HCEC 1CT (cell line): ENCODE results near the gene SH2B2.

ENCODE experiments used
- DNase-seq: peaks from one replicate; pipeline ENCODE4 v3.0.0-alpha.2; 2017

Gene SH2B2

DNA sequence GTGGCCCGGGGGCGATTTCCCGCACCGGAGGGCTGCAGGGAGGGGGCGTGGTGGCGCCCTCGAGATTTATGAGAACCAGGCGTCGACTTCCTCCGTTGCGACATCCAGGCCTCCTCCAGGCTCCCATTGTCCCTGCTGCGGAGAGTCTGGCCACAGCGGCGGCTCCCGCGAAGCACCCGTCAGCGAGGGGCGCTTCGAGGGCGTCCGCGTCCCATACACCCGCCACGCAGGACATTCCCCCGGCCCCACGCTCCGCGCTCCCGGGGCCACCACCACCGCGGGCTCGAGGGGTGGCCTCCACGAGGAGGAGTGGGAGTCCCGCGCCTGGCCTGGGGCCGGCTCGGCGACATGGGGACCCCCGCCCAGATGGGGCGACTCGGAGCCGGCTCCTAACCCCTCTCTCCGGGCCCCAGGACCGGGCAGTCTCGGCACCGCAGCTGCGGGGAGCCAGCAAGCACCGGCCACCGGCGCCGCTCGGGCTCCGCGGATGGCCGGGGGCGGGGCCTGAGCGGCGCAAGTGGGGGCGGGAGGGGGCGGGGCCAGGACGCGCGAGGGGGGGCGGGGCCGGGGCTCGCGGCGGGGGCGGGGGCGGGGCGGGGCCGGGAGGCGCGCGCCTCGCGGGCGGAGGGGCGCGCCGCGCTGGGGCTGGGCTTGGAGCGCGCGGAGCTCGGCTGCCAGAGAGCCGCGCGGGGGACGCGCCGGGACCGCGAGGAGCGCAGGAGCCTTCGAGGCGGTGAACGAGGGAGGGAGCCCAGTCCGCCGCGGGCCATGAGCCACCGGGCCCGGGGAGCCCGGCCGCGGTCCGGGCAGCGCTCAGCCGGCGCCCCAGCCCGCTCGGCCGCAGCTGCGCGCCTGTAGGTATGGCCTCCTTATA lies at the start of gene SH2B2:
Gene SH2B2 (plus strand): TSS at position 632 of the 874 bp plus-strand sequence. CDS start 13,683 bp downstream, outside the sequence.
- peak; percentile 46 for DNase-seq

DNA sequence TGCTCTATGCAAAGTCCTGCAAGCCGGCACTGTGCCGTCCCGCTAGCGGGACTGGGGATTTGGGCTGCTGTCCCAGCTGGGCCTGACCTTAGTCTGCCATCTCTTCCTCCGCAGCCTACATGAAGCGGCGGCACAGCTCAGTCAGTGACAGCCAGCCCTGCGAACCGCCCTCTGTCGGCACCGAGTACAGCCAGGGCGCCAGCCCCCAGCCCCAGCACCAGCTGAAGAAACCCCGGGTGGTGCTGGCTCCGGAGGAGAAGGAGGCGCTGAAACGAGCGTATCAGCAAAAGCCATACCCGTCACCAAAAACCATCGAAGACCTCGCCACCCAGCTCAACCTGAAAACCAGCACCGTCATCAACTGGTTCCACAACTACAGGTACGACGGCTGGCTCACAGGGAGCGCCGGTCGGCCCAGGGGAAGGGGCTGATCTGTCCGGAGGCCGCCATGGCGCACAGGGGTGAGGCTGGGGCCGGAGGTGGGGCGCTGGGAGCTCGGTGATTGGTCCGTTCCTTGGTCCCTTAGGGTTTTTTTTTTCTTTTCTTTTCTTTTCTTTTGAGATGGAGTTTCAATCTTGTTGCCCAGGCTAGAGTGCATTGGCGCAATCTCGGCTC lies 47.4 kb upstream of the SH2B2 start:
- DNase-seq = no peak

DNA sequence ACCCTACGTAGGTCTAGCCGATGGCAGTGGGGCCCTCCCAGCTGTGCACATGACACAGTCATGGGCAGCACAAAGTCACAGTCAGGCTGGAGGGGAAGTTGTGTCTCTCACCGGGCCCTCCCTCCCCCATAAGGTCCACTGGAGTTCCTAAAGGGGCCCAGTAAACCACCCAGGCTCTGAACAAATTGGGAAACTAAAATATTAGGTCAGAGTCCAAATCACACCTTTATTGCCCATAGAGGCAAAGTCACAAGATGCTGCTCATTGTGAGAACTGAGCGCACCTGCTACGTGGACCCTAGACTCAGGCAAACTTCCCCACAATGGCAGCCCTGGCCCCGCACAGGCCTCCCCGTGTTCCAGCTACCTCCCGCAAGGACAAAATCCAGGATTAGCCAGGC lies 45.2 kb upstream of the SH2B2 start:
- DNase-seq = no peak

DNA sequence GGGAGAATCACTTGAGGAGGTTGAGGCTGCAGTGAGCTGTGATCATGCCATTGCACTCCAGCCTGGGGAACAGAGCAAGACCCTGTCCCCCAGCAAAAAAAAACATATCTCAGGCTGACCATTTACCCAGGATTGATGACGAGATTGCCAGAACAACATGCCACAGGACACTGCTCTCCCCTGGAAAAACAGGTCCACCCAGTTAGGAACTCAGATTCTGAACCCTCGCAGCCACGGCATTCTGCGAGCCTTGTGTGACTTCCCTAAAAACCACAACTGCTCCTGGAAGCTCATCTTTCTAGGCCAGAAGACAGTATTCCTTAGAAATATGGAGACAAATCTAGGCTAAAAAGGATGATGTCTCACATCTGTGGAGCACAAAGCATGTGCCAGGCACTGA lies 42.1 kb upstream of the SH2B2 start:
- DNase-seq = no peak

DNA sequence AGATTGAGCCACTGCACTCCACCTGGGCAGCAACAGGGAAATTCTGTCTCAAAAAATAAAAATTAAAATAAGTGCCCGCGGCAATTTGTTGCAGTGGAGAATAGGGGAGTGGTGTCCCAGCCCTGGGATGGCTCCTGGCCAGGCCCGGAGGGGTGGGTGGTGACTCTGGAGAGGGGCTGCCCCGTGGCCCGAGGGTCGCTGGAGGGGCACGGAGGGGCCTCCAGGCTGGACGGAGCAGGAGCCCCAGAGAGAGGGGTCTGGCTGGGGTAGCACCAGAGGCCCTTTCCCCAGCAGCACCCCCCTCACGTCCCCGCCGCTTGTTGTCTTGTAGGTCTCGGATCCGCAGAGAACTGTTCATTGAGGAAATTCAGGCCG lies 38.6 kb upstream of the SH2B2 start:
- no peak for DNase-seq

DNA sequence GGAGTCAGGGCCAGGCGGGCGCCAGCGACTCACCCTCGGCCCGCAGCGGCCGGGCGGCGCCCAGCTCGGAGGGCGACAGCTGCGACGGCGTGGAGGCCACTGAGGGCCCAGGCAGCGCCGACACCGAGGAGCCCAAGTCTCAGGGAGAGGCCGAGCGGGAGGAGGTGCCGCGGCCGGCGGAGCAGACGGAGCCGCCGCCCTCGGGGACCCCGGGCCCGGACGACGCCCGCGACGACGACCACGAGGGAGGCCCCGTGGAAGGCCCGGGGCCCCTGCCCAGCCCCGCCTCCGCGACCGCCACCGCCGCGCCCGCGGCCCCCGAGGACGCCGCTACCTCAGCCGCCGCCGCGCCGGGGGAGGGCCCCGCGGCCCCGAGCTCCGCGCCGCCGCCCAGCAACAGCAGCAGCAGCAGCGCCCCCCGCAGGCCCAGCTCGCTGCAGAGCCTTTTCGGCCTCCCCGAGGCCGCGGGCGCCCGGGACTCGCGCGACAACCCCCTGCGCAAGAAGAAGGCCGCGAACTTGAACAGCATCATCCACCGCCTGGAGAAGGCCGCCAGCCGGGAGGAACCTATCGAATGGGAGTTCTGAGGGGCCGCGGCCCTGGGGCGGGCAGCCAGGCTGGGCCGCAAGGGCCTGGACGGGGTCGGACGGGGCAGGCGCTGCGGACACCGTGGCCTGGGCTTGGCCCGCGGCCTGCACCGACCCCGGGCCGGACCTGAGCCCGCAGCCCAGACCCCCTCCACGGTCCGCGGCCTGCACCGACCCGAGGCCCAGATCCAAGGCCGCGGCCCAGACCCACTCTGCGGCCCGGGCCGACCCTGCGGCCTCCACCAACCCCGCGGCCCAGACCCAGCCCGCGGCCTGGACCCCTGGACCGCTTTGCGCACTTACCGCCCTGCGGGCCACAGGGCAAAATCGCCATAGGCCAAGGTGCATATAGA lies 37.9 kb upstream of the SH2B2 start:
- no peak for DNase-seq

DNA sequence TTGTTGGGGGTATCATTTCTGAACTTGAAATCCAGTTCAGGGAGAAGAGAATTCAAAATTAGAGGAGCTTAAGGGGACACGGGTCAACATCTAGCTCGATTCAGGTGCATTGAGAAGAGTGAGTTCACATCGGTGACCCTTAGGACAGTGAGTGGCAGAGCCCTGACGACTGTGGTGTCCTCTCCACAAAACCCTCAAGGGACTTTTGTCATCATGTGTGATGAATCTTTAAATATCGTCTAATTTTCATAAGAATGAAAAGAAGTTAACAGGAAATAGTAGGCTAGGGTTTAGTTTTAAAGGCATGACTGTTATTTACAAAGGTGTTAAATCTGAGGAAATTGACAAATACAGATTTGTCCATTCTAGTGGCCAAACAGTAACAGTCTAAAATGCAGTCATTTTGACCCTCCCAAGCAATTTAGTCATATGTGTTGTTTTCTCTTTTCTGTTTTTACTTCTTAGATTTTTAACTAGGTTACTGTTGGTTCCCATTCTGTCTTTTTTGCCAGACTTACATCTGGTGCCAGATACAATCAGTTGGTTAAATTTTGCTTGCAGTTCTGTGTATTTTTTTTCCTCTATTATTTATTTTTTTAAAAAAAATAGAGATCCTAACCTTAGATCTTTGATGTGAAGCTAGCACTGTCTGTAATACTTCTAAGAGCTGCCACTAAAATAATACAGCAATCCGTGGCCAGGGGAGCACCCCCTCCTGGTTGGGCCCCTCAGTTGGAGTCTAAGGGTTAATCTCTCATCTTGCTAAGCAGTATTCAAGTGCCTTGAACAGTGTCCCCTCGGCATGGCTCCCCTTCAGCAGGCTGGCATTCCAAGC lies 34.9 kb upstream of the SH2B2 start:
- DNase-seq = no peak

DNA sequence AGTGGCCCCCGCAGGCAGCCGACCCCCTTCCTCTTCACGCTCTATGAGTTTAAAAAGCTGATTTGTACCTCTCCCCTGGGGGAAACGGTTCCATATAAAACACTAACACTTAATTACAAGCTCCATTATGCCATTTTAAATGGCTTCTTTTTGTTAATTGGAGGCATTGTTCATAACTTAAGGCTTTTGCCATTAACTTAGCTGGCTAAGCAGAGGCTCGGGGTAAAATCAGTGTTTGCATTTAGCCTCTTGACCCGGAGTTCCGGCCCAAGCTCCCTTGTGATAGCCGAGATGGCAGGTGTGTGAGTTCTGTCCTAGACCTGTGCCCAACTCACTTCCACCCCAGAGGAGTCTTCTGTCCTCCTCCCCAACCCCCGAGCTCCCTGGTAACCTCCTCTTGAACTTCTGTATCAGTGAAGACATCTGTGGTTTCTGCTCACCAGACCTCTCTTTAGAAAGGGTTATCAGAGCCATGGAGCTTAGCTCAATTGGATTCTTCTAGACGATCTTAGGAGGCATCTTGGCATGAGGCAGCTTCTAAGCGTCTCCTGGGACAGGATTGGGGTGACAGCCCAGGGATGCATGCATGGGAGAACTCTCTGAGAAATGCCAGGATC lies 34.2 kb upstream of the SH2B2 start:
- DNase-seq = no peak

DNA sequence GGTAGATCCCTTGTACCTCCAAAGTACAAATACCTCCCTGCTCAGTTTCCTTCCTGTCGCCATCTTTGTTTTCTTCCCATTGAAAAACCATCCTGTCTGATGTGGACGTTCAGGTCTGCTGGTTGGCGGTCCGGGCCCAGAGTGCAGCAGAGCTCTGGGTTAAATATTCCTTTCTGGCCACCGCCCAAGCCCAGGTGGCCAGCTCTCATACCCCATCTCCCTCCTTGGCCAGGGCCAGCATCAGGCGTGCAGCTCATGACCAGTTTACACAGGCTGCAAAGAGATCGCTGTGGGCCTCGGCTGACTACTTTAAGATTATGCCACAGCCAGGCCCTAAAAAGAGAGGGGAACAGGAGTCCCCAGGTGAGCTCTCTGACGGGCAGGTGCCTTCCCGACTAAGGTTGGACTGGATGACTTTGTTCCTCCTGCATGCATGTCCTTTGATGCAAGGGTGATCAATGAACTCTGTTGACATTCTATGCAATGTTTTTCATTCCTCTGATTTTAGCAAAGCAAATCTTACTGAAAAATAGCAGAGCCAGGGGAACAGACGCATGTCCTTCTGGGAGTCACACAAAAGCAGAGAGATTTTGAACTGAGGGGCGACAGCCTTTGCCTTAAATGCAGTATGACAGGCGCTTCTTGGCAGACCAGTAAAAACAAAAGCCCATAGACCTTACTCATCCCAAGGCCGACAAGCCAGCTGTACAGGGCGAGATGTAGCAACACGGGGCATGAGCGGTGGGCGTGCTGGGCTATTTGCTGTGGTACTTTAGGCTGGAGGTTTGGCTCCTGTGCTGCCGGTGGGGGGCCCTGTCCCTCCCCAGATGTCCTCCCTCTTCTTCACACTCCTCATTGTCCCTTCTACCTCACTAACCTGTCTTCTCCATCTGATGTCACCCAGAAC lies 33.3 kb upstream of the SH2B2 start:
- no peak for DNase-seq

DNA sequence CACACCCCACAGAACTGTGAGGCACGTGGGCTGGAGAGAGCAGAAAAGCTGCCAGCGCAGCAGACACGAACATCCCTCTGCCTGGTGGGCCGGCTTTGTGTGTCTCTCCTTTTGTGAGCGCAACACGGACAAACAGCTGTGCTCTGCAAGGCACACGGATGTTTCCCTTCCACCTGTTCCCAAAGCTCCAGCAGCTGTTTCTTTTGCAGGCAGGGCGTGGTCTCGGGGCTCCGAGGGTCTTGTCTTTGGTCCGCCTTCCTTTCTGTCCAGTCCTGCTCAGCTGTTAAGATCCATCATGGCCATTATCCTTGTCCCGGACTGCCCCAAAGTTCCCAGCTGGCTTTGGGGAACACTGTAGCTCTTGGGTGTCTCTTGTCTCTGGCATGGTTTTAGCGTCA lies 32.7 kb upstream of the SH2B2 start:
- no peak for DNase-seq

DNA sequence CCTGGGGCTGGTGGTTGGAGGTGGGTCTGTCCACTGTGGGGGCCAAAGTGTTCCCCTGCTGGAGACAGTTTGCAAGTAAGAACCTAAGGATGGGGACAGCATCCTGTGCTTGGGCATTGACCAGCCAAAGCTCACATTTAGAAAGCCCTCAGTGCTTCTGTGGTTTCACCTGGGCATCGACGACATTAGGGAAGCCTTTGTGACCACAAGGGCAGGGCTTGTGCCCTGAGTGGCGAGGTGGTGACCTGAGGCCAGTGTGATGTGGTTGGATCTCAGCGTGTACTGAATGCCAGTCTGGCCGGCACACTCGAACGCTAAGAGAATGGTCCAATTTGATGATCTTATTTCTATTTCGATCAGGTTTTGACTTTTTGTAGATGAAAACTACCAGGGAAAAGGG lies 32.1 kb upstream of the SH2B2 start:
- no peak for DNase-seq

DNA sequence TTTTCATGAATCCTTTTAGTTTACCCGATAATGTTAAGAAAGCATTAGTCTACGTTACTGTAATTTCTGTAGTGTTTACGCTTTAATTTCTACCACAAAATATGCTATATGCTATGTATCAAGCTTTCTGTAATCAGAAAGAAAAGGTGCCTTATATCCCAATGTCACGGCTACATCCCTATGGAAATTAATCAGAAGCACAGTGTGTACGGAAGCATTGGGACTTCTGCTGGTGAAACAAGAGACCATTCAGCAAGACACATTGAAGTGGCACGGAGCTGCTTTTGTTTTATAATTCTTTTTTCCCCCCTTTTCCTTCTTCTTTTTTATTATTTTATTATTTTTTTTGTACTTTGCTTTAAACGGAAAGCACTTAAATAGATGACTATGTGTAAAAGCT lies 31.2 kb upstream of the SH2B2 start:
- DNase-seq = no peak

DNA sequence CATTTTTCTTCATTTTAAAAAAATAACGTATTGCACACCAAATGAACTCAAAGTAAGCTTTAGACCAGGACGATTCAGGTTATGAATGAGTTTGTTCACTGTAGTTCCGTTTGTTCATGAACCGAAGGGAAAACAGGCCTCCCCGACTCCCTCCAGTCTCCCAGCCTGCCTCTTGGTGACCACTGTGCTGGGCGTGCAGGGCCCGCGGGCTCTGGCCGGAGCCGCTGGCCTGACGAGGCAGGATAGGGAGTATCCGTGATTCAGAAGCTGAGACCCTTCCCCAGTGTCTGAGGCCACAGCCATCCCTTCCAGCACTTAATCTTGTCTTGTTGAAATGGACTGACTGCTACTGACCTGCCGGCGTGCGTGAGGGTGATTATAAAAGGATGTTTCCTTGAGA lies 30.8 kb upstream of the SH2B2 start:
- DNase-seq = no peak

DNA sequence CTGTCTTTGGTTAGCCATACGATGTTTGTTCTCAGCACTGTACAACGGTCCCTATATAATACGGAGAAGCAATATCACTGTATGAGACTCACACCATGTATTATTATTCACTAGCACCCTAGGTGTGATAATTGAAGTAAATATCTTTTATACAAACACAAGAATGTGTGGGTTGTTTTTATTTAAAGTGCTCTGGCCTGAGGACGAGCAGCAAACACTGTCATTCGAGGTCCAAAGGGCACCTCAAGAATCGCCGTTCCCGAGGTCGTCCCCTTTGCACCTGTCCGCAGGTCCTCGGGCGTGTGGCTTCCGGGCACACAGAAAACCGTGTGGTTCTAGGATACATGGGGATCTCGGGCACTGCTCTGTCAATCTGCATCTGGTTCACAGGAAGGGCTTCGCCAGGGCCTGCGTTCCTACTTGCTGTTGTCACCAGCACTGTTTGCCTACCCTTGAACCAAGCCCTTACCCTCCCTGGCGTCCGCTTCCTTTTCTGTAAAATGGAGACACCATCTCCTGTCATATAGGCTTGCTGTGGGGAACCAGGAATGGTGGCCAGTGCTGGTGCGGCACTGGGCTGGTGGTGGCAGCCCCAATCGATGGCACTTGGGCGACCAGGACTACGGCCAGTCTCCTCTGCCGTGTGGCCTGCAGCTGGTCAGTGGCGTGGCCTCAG lies 28.5 kb upstream of the SH2B2 start:
- DNase-seq = no peak

DNA sequence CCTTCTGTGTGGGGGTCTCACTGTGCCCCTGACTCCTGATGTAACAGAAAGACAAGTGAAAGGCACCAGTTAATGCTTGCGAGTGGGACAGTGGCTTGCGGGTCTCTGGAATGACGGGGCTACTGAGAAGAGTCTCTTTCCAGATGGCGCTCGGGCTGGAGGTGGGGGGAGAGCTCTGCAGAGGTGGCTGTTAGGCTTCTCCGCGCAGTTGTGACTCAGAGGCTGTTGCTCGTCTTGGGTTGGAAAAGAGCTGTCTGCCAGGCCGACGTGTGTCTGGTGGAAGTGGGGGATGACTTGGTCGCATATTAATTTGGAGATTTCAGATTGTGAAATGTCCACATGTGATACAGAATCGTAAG lies 27.9 kb upstream of the SH2B2 start:
- DNase-seq = no peak

DNA sequence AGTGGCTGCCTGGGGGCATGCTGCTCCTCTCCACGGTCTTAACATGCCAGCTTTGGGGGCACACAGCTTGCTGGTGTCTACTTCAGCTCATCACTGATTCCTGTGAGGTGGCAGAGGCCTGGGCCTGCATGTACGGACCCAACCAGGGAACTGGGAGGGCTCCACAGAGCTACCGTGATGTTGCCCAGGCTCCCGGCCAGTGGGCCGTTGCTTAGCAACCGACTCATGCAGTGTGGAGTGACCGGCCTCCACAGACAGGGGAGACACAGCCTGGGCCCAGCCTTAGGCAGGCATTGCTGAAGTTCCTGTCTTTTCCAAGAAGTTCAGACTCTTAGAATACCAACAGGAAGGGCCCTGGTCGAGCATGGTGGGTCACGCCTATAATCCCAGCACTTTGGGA lies 25.8 kb upstream of the SH2B2 start:
- DNase-seq = no peak

DNA sequence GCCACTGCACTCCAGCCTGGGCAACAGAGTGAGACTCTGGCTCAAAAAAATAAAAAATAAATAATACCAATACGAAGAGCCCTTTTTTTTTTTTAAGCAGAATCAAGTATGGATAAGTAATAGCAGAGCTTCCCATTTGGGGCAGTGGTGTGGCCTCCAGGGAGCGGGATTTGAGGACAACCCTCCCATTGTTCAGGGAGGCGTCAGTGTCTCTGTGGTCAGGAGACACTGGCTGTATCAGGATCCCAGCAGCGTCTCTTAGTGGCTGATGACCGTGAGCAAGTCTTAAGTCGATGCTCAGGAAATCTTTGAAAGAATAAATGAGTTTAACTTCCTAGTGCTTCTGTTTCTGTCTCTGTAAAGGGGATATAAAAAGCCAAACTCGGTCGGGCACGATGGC lies 25.2 kb upstream of the SH2B2 start:
- no peak for DNase-seq

DNA sequence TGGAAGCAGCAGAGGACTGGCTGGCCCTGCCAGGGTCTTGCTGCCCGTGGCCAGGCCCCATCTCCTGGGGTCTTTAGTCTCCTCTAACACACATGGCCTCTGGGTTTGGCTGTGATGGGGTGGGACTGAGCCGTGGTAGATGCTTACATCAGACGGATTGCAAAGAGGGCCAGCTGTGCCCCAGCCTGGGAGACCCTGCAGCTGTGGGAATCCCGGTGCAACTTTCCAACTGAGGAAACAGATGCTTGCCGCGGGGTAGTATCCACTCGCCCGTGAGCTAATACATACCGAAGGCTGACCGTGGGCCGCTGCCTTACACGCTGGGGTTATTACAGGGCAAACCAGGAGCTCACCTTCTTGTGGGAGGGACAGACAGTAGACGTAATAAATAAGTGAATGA lies 24.1 kb upstream of the SH2B2 start:
- no peak for DNase-seq

DNA sequence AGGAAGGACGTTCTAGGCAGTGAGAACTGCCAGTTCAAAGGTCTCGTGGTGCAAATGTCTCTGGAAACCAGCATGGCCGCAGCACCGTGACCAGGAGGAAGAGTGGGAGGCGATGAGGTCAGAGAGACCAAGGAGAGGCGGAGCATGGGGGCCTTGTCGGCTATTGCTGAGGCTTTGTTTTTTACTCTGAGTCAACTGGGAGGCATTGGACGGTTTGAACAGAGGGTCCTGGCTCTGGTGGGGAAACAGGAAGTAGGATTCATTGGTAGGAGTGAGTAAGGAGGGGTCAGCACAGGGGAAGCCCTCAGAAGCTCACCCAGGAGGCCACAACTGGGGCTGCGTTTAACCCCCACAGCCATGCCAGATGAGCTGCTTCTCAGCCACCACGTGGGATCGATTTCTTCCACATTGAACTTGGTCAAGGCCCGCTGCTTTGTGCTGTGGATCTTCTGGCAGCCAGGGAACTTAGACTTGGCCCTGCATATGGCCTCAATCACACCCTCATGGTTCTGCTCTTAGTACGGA lies 22.2 kb upstream of the SH2B2 start:
- DNase-seq = no peak

DNA sequence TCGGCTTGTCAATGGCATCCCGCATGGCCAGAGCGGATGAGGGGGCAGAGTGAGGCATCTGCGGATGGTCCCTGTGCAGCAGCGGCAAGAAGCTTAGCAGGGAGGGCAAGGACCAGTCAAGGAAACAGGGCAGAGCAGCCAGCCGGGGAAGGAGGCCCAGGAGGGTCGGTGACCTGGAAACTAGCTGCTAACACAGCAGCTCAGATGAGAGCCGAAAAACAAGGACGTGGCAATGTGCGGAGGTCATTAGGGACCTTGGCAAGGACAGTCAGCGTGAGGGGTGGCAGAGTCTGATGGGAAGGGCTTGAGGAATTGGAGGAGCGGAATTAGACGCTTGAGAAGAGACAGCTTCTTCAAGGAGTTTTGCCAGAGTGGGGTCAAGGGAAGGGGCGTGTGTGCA lies 20.1 kb upstream of the SH2B2 start:
- no peak for DNase-seq
